GM18526 (cell line): ENCODE measurements around the gene ADM.

Experiments
- POLR2A ChIP-seq: IDR thresholded peaks from 3 replicates; pipeline ENCODE4 v1.6.1; 2011; ENCODE audit not compliant: insufficient read length; ENCODE audit errors: extremely low read depth

ADM gene, protein sequence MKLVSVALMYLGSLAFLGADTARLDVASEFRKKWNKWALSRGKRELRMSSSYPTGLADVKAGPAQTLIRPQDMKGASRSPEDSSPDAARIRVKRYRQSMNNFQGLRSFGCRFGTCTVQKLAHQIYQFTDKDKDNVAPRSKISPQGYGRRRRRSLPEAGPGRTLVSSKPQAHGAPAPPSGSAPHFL

DNA sequence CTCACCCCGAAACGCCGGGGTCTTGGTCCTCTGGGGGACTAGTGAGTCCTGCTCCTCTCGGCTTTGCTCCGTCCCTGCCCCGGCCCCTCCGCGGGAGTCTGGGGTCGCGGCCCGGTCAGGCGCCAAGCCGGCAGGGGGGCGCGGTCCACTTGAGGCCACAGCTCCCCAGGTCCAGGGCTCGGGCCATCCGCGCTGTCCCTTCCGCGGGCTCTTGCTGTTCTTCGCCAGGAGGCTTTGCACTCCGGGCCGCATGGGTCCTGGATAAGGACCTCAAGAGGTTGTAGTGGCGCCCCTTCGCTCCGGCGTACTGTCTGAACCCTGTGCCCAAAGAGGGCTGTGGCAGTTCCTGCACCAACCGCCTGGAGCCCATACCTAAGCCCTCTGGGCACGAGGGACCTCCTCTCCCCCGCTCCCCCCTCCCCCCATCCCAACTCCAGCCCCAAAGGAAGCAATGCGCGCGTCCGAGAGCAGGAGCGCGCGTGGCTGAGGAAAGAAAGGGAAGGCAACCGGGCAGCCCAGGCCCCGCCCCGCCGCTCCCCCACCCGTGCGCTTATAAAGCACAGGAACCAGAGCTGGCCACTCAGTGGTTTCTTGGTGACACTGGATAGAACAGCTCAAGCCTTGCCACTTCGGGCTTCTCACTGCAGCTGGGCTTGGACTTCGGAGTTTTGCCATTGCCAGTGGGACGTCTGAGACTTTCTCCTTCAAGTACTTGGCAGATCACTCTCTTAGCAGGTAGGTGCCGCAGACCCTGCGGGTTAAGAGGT lies at the start of gene ADM:
ADM (plus strand) TSS at position 579 of the 767 bp plus-strand sequence. CDS start 628 bp downstream, outside the sequence.
- no peak for TF ChIP-seq POLR2A

DNA sequence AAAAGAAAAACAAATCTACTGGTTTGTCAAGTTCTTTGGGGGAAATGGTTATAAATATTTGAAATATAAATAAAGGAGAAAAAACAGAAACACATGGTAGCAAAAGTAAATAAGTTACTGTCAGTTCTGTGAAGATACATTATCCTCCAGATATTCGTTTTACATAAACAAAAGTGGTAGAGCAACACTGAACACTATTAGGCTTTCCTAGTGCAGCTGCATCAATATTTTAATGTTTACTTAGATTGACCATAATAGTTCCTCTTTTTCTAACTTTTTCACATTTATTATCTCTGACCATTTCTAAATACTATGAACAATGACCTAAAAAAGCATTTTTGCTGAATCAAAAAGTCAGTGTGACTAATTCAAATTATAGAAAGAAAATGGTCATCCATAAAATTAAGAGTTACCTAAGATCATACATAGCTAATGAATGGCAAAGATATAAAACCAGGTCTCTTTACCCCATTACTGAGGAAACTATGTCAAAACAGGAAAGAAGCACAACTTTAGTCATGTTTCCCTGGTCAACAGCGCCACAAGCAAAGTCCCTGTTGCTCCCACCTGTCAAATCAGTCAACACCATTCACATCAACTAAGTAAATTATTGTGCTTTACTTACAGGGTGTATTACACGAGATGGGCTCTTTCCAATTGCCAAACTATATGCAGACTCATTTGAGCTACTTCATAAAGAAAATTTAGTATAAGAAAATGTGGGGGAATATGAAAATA lies 49.3 kb upstream of the ADM start:
- TF ChIP-seq POLR2A: no peak

DNA sequence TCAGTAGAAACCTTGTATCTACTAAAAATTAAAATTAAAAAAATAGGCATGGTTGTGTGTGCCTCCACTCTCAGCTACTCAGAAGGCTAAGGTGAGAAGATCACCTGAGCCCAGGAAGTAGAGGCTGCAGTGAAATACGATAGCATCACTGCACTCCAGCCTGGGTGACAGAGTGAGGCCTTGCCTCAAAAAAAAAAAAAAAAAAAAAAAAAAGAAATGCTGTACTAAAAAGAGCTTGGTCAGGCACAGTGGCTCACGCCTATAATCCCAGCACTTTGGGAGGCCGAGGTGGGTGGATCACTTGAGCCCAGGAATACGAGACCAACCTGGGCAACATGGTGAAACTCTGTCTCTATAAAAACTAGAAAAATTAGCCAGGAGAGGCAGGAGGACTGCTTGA lies 47.4 kb upstream of the ADM start:
- no peak for TF ChIP-seq POLR2A

DNA sequence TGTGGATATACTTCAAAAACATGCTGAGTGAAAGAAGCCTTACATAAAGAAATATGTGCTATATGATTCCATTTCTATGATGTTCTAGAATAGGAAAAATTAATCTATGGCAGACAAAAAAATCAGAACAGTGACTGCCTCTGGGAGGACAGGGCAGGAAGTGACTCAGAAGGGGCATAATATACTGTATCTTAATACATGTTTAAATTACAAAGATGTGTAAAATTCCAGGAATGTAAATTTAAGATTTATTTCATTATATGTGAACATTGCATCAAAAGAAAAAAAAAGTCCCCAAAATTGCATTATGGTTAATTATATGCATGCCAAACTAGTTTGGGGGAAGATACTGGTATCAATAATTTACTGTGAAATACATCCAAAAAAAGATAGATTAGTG lies 43.1 kb upstream of the ADM start:
- no peak for TF ChIP-seq POLR2A

DNA sequence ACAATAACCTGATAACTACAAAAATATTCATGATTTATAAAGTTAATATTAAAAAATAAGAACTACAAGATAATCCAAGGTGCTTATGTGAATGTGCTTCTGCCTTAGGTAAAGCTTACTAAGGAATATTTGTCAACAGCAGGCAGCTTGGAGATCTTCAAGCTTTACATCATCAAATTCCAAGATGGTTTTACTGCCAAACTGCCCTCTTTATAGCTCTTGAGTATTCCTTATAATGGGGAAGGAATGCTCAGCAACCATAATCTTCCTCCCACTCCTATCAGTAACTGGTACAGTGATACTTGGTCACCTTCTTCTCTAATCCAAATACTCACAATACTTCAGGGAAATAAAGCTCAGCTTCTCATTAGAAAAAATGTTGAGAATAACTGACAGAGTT lies 40.9 kb upstream of the ADM start:
- TF ChIP-seq POLR2A: no peak

DNA sequence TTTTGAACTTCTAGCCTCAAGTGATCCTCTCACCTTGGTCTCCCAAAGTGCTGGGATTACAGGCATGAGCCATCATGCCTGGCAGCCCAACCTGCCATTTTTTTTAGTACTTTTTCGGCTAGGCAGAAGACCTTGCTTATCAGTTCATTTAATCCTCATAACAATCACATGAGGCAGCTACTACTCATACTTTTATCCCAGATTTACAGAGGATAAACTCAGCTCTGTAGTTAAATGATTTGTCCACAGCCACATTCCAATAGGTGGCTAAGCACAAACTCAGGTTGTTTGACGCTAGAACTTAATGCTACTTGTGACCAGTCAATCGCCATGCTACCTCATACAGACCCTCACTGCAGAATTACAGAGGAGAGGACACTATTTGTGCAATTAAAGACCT lies 38.9 kb upstream of the ADM start:
- TF ChIP-seq POLR2A: no peak

DNA sequence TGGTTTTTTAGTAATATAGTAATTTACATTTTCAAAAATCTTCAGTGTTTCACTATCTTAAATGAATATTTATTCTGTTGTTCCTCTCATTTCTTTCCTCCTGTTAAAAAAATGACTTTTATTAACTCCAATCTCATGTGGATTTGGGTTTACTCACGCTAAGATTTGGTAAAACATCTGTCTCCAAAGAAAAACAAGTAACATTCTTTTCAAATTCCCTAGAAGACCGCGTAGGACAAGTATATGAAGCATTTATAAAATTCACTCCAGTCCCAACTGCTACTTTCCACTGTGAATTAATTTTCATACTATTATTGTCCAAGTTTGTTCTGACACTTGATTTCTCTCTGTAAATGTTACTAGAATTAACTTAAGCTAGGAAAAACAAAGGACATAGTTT lies 37.1 kb upstream of the ADM start:
- no peak for TF ChIP-seq POLR2A

DNA sequence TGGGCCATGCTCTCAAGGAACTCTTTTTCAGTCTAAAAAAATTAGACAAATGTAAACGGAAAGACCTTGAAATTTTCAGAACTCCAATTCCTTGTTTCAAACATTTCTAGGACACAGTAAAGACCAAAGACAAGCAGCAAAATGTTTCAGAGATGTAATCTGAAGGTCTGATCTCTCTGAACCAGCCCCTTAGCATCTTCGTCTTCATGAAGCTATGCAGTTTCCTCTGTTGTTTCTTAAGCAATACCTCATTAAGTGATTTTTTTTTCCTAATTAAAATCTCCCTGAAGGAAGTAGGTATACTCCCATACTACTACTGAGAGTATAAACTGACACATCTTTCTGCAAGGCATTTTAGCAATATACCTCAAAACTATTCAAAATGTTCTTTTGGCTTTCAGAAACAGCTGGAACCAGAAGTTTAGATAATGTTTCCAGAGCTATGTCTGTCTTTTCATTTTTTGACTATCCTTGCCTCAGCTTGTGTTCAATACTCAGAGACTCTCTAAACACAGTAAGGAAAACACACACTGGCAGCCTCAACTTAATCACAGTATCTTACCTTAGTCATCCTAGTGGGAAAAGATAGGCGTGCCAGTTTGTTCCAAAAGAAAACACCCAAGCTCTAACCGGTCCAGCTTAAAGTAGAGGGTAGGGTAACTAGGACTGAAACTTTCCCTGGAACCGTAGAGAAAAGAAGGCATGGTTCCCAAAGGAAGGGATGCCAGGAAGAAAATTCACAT lies 36.0 kb upstream of the ADM start:
- no peak for TF ChIP-seq POLR2A

DNA sequence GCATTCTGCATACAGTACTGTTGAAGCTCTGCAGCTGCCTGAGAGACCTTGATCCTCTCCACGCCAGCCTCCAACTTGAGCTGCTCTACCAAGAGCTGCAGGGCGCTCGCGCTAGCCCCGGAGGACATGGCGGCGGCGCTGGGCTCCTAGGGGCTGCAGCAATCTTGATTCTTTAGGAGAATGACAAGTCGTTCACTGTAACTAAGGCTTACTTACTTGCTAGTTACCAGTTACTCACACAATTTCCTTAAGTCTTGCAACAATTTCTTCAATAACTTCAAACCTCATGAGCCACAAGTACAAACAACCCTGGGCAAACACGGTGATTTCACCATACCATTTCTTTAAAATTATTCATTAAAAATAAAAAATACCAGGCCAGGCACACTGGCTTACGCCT lies 32.7 kb upstream of the ADM start:
- no peak for TF ChIP-seq POLR2A

DNA sequence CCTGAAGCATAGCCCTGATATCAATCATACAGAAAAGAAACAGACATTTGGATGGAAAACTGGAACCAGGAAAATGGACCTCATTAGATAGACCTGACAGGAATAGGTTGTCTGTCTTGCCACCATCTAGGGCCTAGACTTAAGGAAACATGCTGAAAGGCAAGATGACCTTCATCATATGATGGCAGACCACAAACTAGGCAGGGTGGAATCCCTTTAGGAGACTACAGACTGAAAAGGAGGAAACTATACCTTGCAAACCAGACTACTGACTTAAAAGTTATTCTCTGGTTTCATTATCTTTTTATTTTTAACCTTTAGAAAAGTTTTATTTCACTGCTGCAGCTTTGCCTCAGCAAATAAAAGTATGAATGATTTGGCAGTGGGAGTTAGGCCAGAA lies 31.1 kb upstream of the ADM start:
- TF ChIP-seq POLR2A: no peak

DNA sequence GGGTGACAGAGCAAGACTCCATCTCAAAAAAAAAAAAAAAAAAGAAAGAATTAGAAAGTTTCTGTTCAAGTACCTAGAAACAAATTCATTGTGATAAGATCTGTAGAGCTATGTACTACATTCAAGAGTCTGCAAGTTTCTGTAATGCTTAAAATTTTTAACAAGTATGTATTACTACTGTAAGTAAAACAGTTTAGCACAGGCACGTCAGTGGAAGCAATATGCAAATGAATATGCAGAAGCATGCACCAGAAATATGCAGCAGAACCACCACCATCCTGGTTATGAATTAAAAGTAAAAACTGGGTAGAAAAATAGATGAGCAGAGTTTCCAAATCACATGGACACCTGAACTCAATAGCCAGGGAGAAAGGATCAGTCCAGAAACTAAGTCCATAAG lies 30.1 kb upstream of the ADM start:
- no peak for TF ChIP-seq POLR2A

DNA sequence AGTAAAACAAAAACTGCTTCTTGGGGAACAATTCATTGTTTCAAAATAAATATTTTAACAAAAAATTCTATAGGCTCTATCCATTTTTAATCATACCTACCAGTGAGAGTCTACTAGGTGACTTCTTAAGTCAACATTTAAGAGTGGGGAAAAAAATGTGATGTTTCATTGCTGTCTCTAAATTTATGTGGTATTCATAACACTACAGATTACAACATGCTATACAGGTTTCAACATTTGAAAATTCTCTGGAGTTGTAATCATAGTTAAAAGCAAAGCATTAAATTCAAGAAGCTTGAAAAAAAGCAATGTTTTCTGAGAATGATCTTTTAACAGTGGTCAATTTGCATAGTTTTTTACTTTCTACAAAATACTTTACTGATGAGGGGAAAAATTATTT lies 29.2 kb upstream of the ADM start:
- no peak for TF ChIP-seq POLR2A

DNA sequence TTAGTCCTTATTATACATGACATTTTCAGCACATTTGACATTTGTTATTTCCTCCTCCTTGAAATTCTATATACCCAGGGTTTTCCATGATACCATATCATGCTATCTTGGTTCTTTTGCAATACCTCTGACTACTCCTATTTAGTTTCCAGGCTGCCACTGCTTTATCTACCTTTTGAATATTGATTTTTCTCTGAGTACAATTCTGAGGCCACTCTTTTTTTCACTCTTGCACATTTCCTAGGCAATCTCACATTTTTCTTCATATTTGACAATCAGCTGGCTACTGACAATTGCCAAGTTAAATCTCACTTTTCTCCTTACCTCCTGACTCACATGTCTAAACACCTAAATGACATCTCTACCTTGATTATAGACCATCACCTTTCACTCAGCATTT lies 22.8 kb upstream of the ADM start:
- TF ChIP-seq POLR2A: no peak

DNA sequence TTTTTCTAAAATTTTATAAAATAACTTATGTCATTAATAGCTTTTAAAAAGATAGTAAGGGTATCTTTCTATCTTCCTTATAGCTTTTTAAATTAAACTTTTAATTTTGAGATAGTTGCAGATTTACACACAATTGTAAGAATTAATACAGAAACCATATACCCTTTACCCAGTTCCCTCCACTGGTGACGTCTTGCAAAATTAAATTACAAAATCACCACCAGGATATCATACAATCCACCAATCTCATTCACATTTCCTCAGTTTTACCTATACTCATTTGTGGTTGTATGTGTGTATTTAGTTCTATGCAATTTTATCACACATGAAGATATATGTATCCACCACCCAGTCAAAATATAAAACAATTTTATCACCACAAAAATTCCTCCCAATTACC lies 20.9 kb upstream of the ADM start:
- no peak for TF ChIP-seq POLR2A

DNA sequence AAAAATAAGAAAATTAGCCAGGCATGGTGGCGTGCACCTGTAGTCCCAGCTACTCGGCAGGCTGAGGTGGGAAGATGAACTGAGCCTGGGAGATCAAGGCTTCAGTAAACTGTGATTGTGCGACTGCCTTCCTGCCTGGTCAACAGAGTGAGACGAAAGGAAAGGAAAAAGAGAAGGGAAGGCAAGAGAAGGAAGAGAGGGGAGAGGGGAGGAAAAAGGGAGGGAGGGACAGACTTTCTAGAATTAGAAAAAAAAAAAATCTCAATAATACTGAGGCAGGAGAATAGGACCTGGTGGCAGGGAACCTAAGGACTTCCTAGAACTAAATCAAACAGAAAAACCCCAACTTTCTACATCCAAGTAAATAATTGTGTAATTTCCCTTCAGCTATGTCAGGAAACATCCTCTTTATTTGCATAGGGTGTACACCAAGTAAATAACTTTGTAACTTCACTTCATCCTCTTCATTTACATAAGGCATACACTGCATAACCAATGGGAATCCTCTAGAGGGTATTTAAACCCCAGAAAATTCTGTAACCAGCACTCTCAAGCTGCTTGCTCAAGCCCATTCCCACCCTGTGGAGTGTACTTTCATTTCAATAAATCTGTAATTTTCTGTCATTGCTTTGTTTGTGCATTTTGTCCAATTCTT lies 19.6 kb upstream of the ADM start:
- TF ChIP-seq POLR2A: no peak
